Measurements from ENCODE around the gene ACER3. TPM values are rescaled to one million over a fixed set of nuclear protein-coding genes. Genes with fewer than 3 reads are reported as not detected.
"Not testable (repeated sequence)": the region's sequence is repeated elsewhere in the genome, so short reads cannot be mapped to it uniquely, and the experiment has no call there.

Gene ACER3
- total RNA-seq (2021) (30.2 and 31.0 TPM in 2 replicates), Bru-seq, nascent RNA (percentile 75 among the genes with signal in this experiment), BruChase-seq, experiment 1, labeled RNA remaining after a 2-hour chase (percentile 70 among the genes with signal in this experiment), BruChase-seq, experiment 2, labeled RNA remaining after a 6-hour chase (percentile 76 among the genes with signal in this experiment)
- long read RNA-seq, full-length matches to known transcripts, result 39 of 52 reads
- long read RNA-seq, partial matches to known transcripts, result 6 of 52 reads
- long read RNA-seq, other reads (novel, unspliced or antisense), result 7 of 52 reads

- Histone ChIP-seq H3K9me3 (ENCODE audit: low read depth, low read length, poor library complexity, severe bottlenecking) (no peaks in the 10 kb centered on the region), H3K4me3 (ENCODE audit: low read depth, low read length, poor library complexity, severe bottlenecking) (peak within 1 kb of the TSS; percentile 97), H3K27me3 (replicated peaks; ENCODE audit: insufficient read depth, low read depth, low read length, poor library complexity) (no peaks in the 10 kb centered on the region), H3K27ac (ENCODE audit: low read depth, low read length, poor library complexity, severe bottlenecking) (peak within 1 kb of the TSS; percentile 80), H3K4me1 (ENCODE audit: insufficient read depth, low read length, poor library complexity, severe bottlenecking) (peaks cover 11% of the 10 kb centered on the region), H3K36me3 (ENCODE audit: insufficient read depth, low read length, poor library complexity, severe bottlenecking) (no peaks in the 10 kb centered on the region)
- ChIA-PET CTCF (no interaction called here), POLR2A (ENCODE audit: low non-redundant PET) (interaction anchor here (0.7 kb wide), 1 partner anchor 22 kb away, joined by 3 read pairs; no protein-coding TSS in a partner anchor)
- TF ChIP-seq, protein P1, sequence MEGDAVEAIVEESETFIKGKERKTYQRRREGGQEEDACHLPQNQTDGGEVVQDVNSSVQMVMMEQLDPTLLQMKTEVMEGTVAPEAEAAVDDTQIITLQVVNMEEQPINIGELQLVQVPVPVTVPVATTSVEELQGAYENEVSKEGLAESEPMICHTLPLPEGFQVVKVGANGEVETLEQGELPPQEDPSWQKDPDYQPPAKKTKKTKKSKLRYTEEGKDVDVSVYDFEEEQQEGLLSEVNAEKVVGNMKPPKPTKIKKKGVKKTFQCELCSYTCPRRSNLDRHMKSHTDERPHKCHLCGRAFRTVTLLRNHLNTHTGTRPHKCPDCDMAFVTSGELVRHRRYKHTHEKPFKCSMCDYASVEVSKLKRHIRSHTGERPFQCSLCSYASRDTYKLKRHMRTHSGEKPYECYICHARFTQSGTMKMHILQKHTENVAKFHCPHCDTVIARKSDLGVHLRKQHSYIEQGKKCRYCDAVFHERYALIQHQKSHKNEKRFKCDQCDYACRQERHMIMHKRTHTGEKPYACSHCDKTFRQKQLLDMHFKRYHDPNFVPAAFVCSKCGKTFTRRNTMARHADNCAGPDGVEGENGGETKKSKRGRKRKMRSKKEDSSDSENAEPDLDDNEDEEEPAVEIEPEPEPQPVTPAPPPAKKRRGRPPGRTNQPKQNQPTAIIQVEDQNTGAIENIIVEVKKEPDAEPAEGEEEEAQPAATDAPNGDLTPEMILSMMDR (conservative IDR thresholded peaks at IDR 0.05; ENCODE audit: low read depth, low read length), result 0 out of 2 replicates have a peak, but pooled peaks have one; percentile 11
- no peak for TF ChIP-seq EZH2 (IDR thresholded peaks at IDR 0.05; ENCODE audit: borderline replicate concordance, low read depth, low read length, poor library complexity, severe bottlenecking)
- intact Hi-C loops (cut with micrococcal nuclease; ENCODE audit: unreplicated experiment), result no loop called here
- no TSS peak for BruUV-seq (replicated peaks)
- DNase-seq (ENCODE audit: low spot score), result peak; percentile 90
These were observed at the start of gene ACER3 for GRCh38 chr11:76860539-76861475. ACER3 (plus strand) TSS chr11:76860918; CDS start chr11:76860977, 59 bp downstream.

- Histone ChIP-seq H3K27me3 (replicated peaks; ENCODE audit: insufficient read depth, low read depth, low read length, poor library complexity) (no peaks in the 10 kb centered on the region), H3K27ac (ENCODE audit: low read depth, low read length, poor library complexity, severe bottlenecking) (no peak overlapping the region), H3K4me1 (ENCODE audit: insufficient read depth, low read length, poor library complexity, severe bottlenecking) (peaks cover 11% of the 10 kb centered on the region), H3K4me3 (ENCODE audit: low read depth, low read length, poor library complexity, severe bottlenecking) (no peak overlapping the region), H3K9me3 (ENCODE audit: low read depth, low read length, poor library complexity, severe bottlenecking) (peaks cover 24% of the 10 kb centered on the region), H3K36me3 (ENCODE audit: insufficient read depth, low read length, poor library complexity, severe bottlenecking) (no peaks in the 10 kb centered on the region)
- intact Hi-C loops (cut with micrococcal nuclease; ENCODE audit: unreplicated experiment), result no loop called here
- no peak for DNase-seq (ENCODE audit: low spot score)
- ChIA-PET CTCF (interaction anchor here (0.7 kb wide), 1 partner anchor 165 kb away, joined by 6 read pairs; no protein-coding TSS in a partner anchor), POLR2A (ENCODE audit: low non-redundant PET) (no interaction called here)
- TF ChIP-seq EZH2 (IDR thresholded peaks at IDR 0.05; ENCODE audit: borderline replicate concordance, low read depth, low read length, poor library complexity, severe bottlenecking), result no peak
- TF ChIP-seq, protein P1 (conservative IDR thresholded peaks at IDR 0.05; ENCODE audit: low read depth, low read length), result no peak
- BruUV-seq (replicated peaks), result no TSS peak
These were observed 49.5 kb upstream of the ACER3 start for GRCh38 chr11:76811259-76811658.

GRCh38 chr11:76814414-76814813, 46.3 kb upstream of the ACER3 start:
- H3K4me3 ChIP-seq (ENCODE audit: low read depth, low read length, poor library complexity, severe bottlenecking), result no peak overlapping the region
- no peaks in the 10 kb centered on the region for H3K36me3 ChIP-seq (ENCODE audit: insufficient read depth, low read length, poor library complexity, severe bottlenecking)
- H3K27me3 ChIP-seq (replicated peaks; ENCODE audit: insufficient read depth, low read depth, low read length, poor library complexity), result no peaks in the 10 kb centered on the region
- no peak overlapping the region for H3K27ac ChIP-seq (ENCODE audit: low read depth, low read length, poor library complexity, severe bottlenecking)
- no peak for DNase-seq (ENCODE audit: low spot score)
- ChIA-PET CTCF (no interaction called here), POLR2A (ENCODE audit: low non-redundant PET) (no interaction called here)
- TF ChIP-seq, protein P1 (conservative IDR thresholded peaks at IDR 0.05; ENCODE audit: low read depth, low read length), result no peak
- no peak for TF ChIP-seq EZH2 (IDR thresholded peaks at IDR 0.05; ENCODE audit: borderline replicate concordance, low read depth, low read length, poor library complexity, severe bottlenecking)
- intact Hi-C loops (cut with micrococcal nuclease; ENCODE audit: unreplicated experiment), result no loop called here
- peaks cover 37% of the 10 kb centered on the region for H3K9me3 ChIP-seq (ENCODE audit: low read depth, low read length, poor library complexity, severe bottlenecking)
- BruUV-seq (replicated peaks), result no TSS peak
- H3K4me1 ChIP-seq (ENCODE audit: insufficient read depth, low read length, poor library complexity, severe bottlenecking), result no peaks in the 10 kb centered on the region

- H3K27me3 ChIP-seq (replicated peaks; ENCODE audit: insufficient read depth, low read depth, low read length, poor library complexity); H3K36me3 ChIP-seq (ENCODE audit: insufficient read depth, low read length, poor library complexity, severe bottlenecking); POLR2A ChIA-PET (ENCODE audit: low non-redundant PET); H3K4me1 ChIP-seq (ENCODE audit: insufficient read depth, low read length, poor library complexity, severe bottlenecking); H3K4me3 ChIP-seq (ENCODE audit: low read depth, low read length, poor library complexity, severe bottlenecking); BruUV-seq (replicated peaks); DNase-seq (ENCODE audit: low spot score); intact Hi-C loops (cut with micrococcal nuclease; ENCODE audit: unreplicated experiment); H3K27ac ChIP-seq (ENCODE audit: low read depth, low read length, poor library complexity, severe bottlenecking); CTCF ChIA-PET: not testable (repeated sequence)
- H3K9me3 ChIP-seq (ENCODE audit: low read depth, low read length, poor library complexity, severe bottlenecking), result peaks cover 37% of the 10 kb centered on the region
These were observed 45.0 kb upstream of the ACER3 start for GRCh38 chr11:76815678-76816077.
